Iris pigment epithelial cell (primary cell): ENCODE results near the gene PPP5C.
"Not testable (repeated sequence)": the region's sequence is repeated elsewhere in the genome, so short reads cannot be mapped to it uniquely, and the experiment has no call there.

Source experiments
- DNase-seq: peaks from one replicate; pipeline ENCODE4 v3.0.0-alpha.2; 2011; ENCODE audit warnings: low read depth

The PPP5C gene

DNA sequence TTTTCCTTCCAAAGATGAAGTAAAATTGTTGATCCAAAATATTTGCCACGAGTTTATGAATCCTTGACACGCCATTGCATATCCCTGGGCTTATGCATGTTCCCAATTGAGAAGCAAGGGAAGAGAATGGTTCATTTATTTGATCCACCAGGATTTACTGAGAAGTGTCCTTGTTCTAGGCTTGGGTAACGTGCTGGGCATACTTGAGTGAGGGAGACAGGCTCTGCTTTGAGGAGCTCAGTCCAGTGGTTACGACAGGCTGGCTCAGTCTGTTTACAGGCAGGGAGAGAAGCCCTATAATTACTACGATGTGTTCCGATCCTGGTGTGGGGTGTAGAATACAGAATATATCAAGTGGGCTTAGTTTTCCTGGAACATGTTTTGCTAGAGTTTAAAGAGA lies 88.1 kb downstream of the PPP5C start:
- no peak for DNase-seq

- not testable (repeated sequence) for DNase-seq
These were observed 88.8 kb downstream of the PPP5C start for GRCh38 chr19:46435689-46436088.
